HepG2 (cell line): Measurements from ENCODE around the gene ATRN. TPM values are rescaled to one million over a fixed set of nuclear protein-coding genes. Genes with fewer than 3 reads are reported as not detected.

Experiments
- ATAC-seq: fragments of 200-7000 bp; cut with Tn5 transposase; 3 replicates; pipeline ENCODE4 v1.9.1; 2020; ENCODE audit warnings: mild to moderate bottlenecking, moderate library complexity
- BruUV-seq: library from RNA; stranded (reverse); fragments of 400-500 nt; replicated peaks from 2 replicates; lab custom pipeline; 2021; lab: Mats Ljungman, UMichigan
- CTCF ChIA-PET: fragments of 300-600 bp; formaldehyde crosslinking; extraction: SDS; loops from one replicate; lab custom pipeline; 2021; ENCODE audit warnings: low total read pairs, inconsistent platforms, low intra/inter-chr PET ratio; lab: Yijun Ruan, JAX
- POLR2A ChIA-PET: fragments of 350-600 bp; sonication (Branson Sonifier 250); formaldehyde crosslinking; loops from one replicate; lab custom pipeline; 2020; ENCODE audit warnings: antibody characterized with exemption, inconsistent platforms; lab: Yijun Ruan, JAX
- DNase-seq: peaks from one replicate; pipeline ENCODE4 v3.0.0-alpha.2; 2015; ENCODE audit warnings: low spot score
- FAIRE-seq: peaks from 3 replicates; lab custom pipeline; 2011; peaks lifted over from hg19 to GRCh38; lab: Jason Lieb, UNC
- H2AFZ ChIP-seq: one replicate; pipeline ENCODE4 v1.6.1; 2011; ENCODE audit warnings: low read length, inconsistent platforms
- H3K27ac ChIP-seq: fragments of 300-600 bp; 3 replicates; pipeline ENCODE4 v1.8.0; 2011; ENCODE audit warnings: mixed run types, mild to moderate bottlenecking, mixed read lengths, low read length, inconsistent platforms; ENCODE audit not compliant: insufficient read depth; ENCODE audit errors: extremely low read length
- H3K27me3 ChIP-seq, 2 experiments: fragments of 200-600 bp in 1 of 2; 2 replicates in 1 of 2; 3 replicates in 1 of 2; pipeline versions ENCODE4 v1.6.0 to v1.8.0; 2011; ENCODE audit warnings: low read length in 2 of 2, mild to moderate bottlenecking in 2 of 2, moderate library complexity in 2 of 2, inconsistent platforms in 1 of 2; ENCODE audit not compliant: insufficient read depth in 2 of 2, control insufficient read depth in 1 of 2
- H3K36me3 ChIP-seq, 2 experiments: fragments of 200-600 bp in 1 of 2; replicated peaks in 1 of 2; 2 replicates in 1 of 2; 3 replicates in 1 of 2; pipeline versions ENCODE4 v1.5.1 to v1.8.0; 2011; ENCODE audit warnings: low read length in 2 of 2, inconsistent platforms in 1 of 2; ENCODE audit not compliant: insufficient read depth in 2 of 2, control insufficient read depth in 1 of 2
- H3K4me1 ChIP-seq: 2 replicates; pipeline ENCODE4 v1.5.1; 2012; ENCODE audit warnings: low read length, inconsistent platforms; ENCODE audit not compliant: insufficient read depth
- H3K4me2 ChIP-seq: 2 replicates; pipeline ENCODE4 v1.6.0; 2011; ENCODE audit warnings: low read depth, low read length, inconsistent platforms
- H3K4me3 ChIP-seq, 3 experiments: fragments of 200-600 bp in 1 of 3; sonication (generic), shearing (Covaris generic) in 1 of 3; replicated peaks in 1 of 3; 2 replicates each; pipeline ENCODE4 v1.5.1; 2011 to 2016; ENCODE audit warnings: low read length in 3 of 3, inconsistent platforms in 2 of 3, low read depth in 2 of 3, mild to moderate bottlenecking in 2 of 3, control low read depth in 1 of 3, mixed read lengths in 1 of 3; ENCODE audit not compliant: insufficient read depth in 1 of 3
- H3K79me2 ChIP-seq: one replicate; pipeline ENCODE4 v1.6.1; 2011; ENCODE audit warnings: low read length, inconsistent platforms; ENCODE audit not compliant: insufficient read depth
- H3K9ac ChIP-seq: 2 replicates; pipeline ENCODE4 v1.6.0; 2011; ENCODE audit warnings: mild to moderate bottlenecking, low read depth, low read length, inconsistent platforms; ENCODE audit not compliant: insufficient read depth
- H3K9me3 ChIP-seq: 2 replicates; pipeline ENCODE4 v1.5.1; 2012; ENCODE audit warnings: mild to moderate bottlenecking, low read length
- H4K20me1 ChIP-seq: 2 replicates; pipeline ENCODE4 v1.6.0; 2011; ENCODE audit warnings: inconsistent platforms, mild to moderate bottlenecking, low read length, moderate library complexity; ENCODE audit not compliant: insufficient read depth
- CREM ChIP-seq, 2 experiments: sonication (generic) in 1 of 2; formaldehyde crosslinking in 1 of 2; IDR thresholded peaks; 2 replicates each; pipeline versions ENCODE4 v1.4.0 to v1.6.1; 2016 to 2020; ENCODE audit warnings: antibody characterized with exemption in 1 of 2, mild to moderate bottlenecking in 1 of 2, missing genetic modification reagents in 1 of 2
- EHMT2 ChIP-seq: fragments of 200-600 bp; sonication (generic); IDR thresholded peaks from 2 replicates; pipeline ENCODE4 v1.7.0; 2017; ENCODE audit warnings: antibody characterized with exemption, low read depth, low read length, borderline replicate concordance
- ESRRA ChIP-seq: sonication (generic); formaldehyde crosslinking; IDR thresholded peaks from 2 replicates; pipeline ENCODE4 v1.5.1; 2020; ENCODE audit warnings: mild to moderate bottlenecking, low read depth, missing genetic modification reagents
- KLF12 ChIP-seq: sonication (generic); formaldehyde crosslinking; IDR thresholded peaks from 2 replicates; pipeline ENCODE4 v1.4.0; 2020; ENCODE audit warnings: missing genetic modification reagents, borderline replicate concordance
- MLLT10 ChIP-seq: sonication (generic); formaldehyde crosslinking; IDR thresholded peaks from 2 replicates; pipeline ENCODE4 v1.4.0; 2020; ENCODE audit warnings: missing genetic modification reagents
- PHF5A ChIP-seq: IDR thresholded peaks from one replicate; pipeline ENCODE4 v1.6.1; 2018; ENCODE audit warnings: low read depth, missing genetic modification reagents; ENCODE audit not compliant: unreplicated experiment
- RFX5 ChIP-seq: IDR thresholded peaks from 2 replicates; pipeline ENCODE4 v1.6.1; 2011; ENCODE audit warnings: low read depth, low read length, improper control_type of control experiment
- TBP ChIP-seq: sonication (generic); formaldehyde crosslinking; IDR thresholded peaks from 2 replicates; pipeline ENCODE4 v1.5.0; 2020; ENCODE audit warnings: missing genetic modification reagents
- ZNF235 ChIP-seq: sonication (generic); formaldehyde crosslinking; IDR thresholded peaks from 2 replicates; pipeline ENCODE4 v1.8.1; 2023; ENCODE audit warnings: mild to moderate bottlenecking, missing genetic modification reagents, borderline replicate concordance
- ZNF30 ChIP-seq: sonication (generic); formaldehyde crosslinking; IDR thresholded peaks from 2 replicates; pipeline ENCODE4 v1.5.0; 2020; ENCODE audit warnings: mild to moderate bottlenecking, missing genetic modification reagents
- ZNF414 ChIP-seq: sonication (generic); formaldehyde crosslinking; IDR thresholded peaks from 2 replicates; pipeline ENCODE4 v1.5.0; 2020; ENCODE audit warnings: missing genetic modification reagents
- ZNF430 ChIP-seq: sonication (generic); formaldehyde crosslinking; IDR thresholded peaks from 2 replicates; pipeline ENCODE4 v1.9.0; 2021; ENCODE audit warnings: mild to moderate bottlenecking, missing genetic modification reagents
- ZNF768 ChIP-seq: sonication (generic); formaldehyde crosslinking; IDR thresholded peaks from 2 replicates; pipeline ENCODE4 v1.4.0; 2020; ENCODE audit warnings: missing genetic modification reagents
- ZSCAN31 ChIP-seq: sonication (generic); formaldehyde crosslinking; IDR thresholded peaks from 2 replicates; pipeline ENCODE4 v1.5.0; 2020; ENCODE audit warnings: low read depth, mild to moderate bottlenecking, missing genetic modification reagents
- ZSCAN9 ChIP-seq: IDR thresholded peaks from 2 replicates; pipeline ENCODE4 v1.6.1; 2016; ENCODE audit warnings: borderline replicate concordance
- WGBS: methylation state at CpG from one replicate; pipeline ENCODE4 v1.1.6; 2017; ENCODE audit warnings: low lambda C conversion rate; 5-methylcytosine and 5-hydroxymethylcytosine counted together
- in situ Hi-C: cut with HindIII; loops from 2 replicates; pipeline ENCODE4 v1.10.0; 2017; ENCODE audit warnings: low pct_unique_long_range_greater_than_20kb; ENCODE audit not compliant: extremely low pct_ligation_motif_present
- intact Hi-C: fragments of 100-400 bp; cut with micrococcal nuclease; formaldehyde crosslinking; loops from one replicate; pipeline ENCODE4 v1.10.0; 2022; ENCODE audit not compliant: unreplicated experiment
- polyA plus RNA-seq, 8 experiments: library from polyadenylated mRNA; depleted of rRNA in 3 of 8; stranded (reverse) in 7 of 8; unstranded in 1 of 8; fragments of >200 nt; fragmentation: Illumina TruSeq in 4 of 8; extraction: Trizol in 4 of 8; gene quantifications; 2 replicates each; pipeline versions ENCODE4 v1.2.1 to v1.2.3, GENCODE V29; 2011 to 2016; ENCODE audit warnings: low read depth in 4 of 8, missing spikeins in 1 of 8, mixed read lengths in 1 of 8; ENCODE audit not compliant: insufficient read depth in 1 of 8
- total RNA-seq, 5 experiments: library from RNA; depleted of rRNA; stranded (reverse); fragments of >200 nt; fragmentation: Illumina TruSeq; extraction: Trizol; gene quantifications; 2 replicates each; pipeline ENCODE4 v1.2.3, GENCODE V29; 2016; ENCODE audit warnings: low read depth in 1 of 5

ATRN gene
- total and polyA plus RNA-seq, 2 of the 13 experiments (the other 11 are each of a cell fraction or from before 2014, with no cell fraction given), result 44.2 to 81.1 TPM

- TF ChIP-seq KLF12 (CRISPR knock-in tag), result 0 out of 2 replicates have a peak, but pooled peaks have one; percentile 39
- TF ChIP-seq MLLT10 (CRISPR knock-in tag), result no peak
These were observed 82.8 kb downstream of the ATRN start (continued) for GRCh38 chr20:3553663-3554062.

GRCh38 chr20:3557237-3557785 is 86.5 kb downstream of the ATRN start:
- Histone ChIP-seq H3K4me2 (no peak overlapping the region), H4K20me1 (no peaks in the 10 kb centered on the region), H3K4me3 (no peak overlapping the region), H3K9ac (no peak overlapping the region), H3K79me2 (no peaks in the 10 kb centered on the region), H2AFZ (no peak overlapping the region), H3K27ac (no peak overlapping the region), H3K27me3 (no peaks in the 10 kb centered on the region), H3K4me1 (peaks cover 32% of the 10 kb centered on the region), H3K9me3 (no peaks in the 10 kb centered on the region), H3K36me3 (peaks cover 9 to 26% of the 10 kb centered on the region in 2 experiments)
- POLR2A ChIA-PET, result interaction anchor here (0.6 kb wide), 1 partner anchor 149 kb away, joined by 3 read pairs; no protein-coding TSS in a partner anchor
- ATAC-seq, result no peak
- no TSS peak for BruUV-seq
- WGBS, result 97% methylated on average over 3 of the region's 3 CpGs
- no peak for TF ChIP-seq PHF5A (CRISPR knock-in tag)
- TF ChIP-seq ZNF768 (CRISPR knock-in tag), result no peak
- no peak for TF ChIP-seq CREM (IDR thresholded peaks at IDR 0.05)
- TF ChIP-seq CREM (CRISPR knock-in tag; IDR thresholded peaks at IDR 0.05), result no peak
- no peak for TF ChIP-seq ZSCAN9
- no peak for TF ChIP-seq ZNF30 (CRISPR knock-in tag)
- TF ChIP-seq RFX5, result no peak
- no peak for TF ChIP-seq ZNF430 (CRISPR knock-in tag)
- no peak for TF ChIP-seq ZSCAN31 (CRISPR knock-in tag)
- TF ChIP-seq EHMT2, result no peak
- TF ChIP-seq ZNF235 (CRISPR knock-in tag), result no peak
- TF ChIP-seq ESRRA, result no peak
- TF ChIP-seq TBP (CRISPR knock-in tag), result no peak
- TF ChIP-seq ZNF414 (CRISPR knock-in tag), result no peak
- no peak for DNase-seq
- intact Hi-C loops, result loop anchor here (5.0 kb wide), 1 partner anchor 85 kb away; the partner anchor contains the start of gene ATRN
- CTCF ChIA-PET, result no interaction called here
- FAIRE-seq, result no peak
- in situ Hi-C loops, result no loop called here
